ENCODE measurements around the gene KRT14. TPM values are rescaled to one million over a fixed set of nuclear protein-coding genes. Genes with fewer than 3 reads are reported as not detected.
"Not testable (repeated sequence)": the region's sequence is repeated elsewhere in the genome, so short reads cannot be mapped to it uniquely, and the experiment has no call there.

The KRT14 gene
- total RNA-seq, 1 experiment from 2014 or later, result 0.15 TPM

DNA sequence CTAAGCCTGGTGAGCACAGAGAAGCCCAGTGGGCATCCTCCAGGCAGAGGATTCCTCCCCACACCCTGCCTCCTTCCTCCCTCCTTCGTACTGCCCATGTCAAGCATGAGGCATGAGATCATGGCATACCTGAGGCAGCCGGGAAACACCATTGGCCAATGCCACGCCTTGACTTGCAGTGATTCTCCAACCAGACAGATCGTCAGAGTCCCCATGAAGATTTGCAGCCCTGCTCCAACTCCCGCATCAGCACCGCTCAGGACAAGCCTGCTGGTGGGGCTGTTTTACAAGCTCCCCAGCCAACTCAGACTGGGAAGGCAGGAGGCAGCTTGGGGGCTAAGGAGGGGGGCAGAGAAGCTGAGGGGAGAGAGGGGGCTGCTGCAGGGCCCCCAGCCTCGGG is 28.8 kb upstream of the KRT14 start:
- CTCF ChIA-PET, result no interaction called here
- no peak for ATAC-seq
- no peaks in the 10 kb centered on the region for H3K79me2 ChIP-seq (ENCODE audit: low read length)

DNA sequence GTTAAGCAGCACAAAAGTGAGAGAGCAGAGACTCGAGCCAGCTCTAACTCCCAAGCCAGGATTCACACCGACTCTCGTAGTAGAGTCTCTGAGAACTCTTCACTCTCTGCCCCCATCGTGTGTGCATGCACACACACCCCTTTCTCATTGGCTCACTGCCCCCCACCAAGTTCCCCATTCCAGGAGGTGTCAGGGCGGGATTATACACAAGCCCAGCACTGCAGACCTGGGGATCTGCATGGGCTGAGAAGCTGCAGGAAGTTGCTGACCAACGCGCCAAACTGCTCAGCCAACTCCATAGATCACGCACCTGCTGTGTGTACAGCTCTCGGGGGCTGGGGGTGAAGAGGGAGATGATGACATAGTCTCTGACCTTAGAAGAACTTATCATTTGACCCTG is 28.1 kb upstream of the KRT14 start:
- DNase-seq; CTCF ChIA-PET; H4K20me1 ChIP-seq (ENCODE audit: low read length); H3K4me1 ChIP-seq (ENCODE audit: insufficient read depth, low read length); H3K9me2 ChIP-seq (replicated peaks; ENCODE audit: low read length); ATAC-seq; H3K27me3 ChIP-seq (ENCODE audit: low read length); H3K79me2 ChIP-seq (ENCODE audit: low read length); H2AFZ ChIP-seq (ENCODE audit: low read length); POLR2A ChIA-PET (ENCODE audit: unreplicated experiment); H3K27ac ChIP-seq (ENCODE audit: low read length); BruUV-seq (replicated peaks); H3K9ac ChIP-seq (ENCODE audit: low read length); H3F3A ChIP-seq (ENCODE audit: low read length, unreplicated experiment); H3K4me3 ChIP-seq (ENCODE audit: low read length); H3K9me3 ChIP-seq (ENCODE audit: low read length); H3K4me2 ChIP-seq (ENCODE audit: low read length); H3K36me3 ChIP-seq (ENCODE audit: low read depth, low read length); intact Hi-C loops (cut with micrococcal nuclease): not testable (repeated sequence)

More for the DNA sequence above, 28.8 kb upstream of the KRT14 start:
- peak; percentile 55 for DNase-seq
- H3K27ac ChIP-seq (ENCODE audit: low read length), result no peak overlapping the region
- intact Hi-C loops (cut with micrococcal nuclease), result no loop called here
- H3K36me3 ChIP-seq (ENCODE audit: low read depth, low read length), result no peaks in the 10 kb centered on the region
- POLR2A ChIA-PET (ENCODE audit: unreplicated experiment), result no interaction called here
- H3K27me3 ChIP-seq (ENCODE audit: low read length), result no peaks in the 10 kb centered on the region
- TF ChIP-seq EZH2 (IDR thresholded peaks at IDR 0.05; ENCODE audit: low read length, unreplicated experiment) (no peak), EZH2phosphoT487 (IDR thresholded peaks at IDR 0.05; ENCODE audit: borderline replicate concordance, low read length) (no peak)
- TF ChIP-seq, protein P1, sequence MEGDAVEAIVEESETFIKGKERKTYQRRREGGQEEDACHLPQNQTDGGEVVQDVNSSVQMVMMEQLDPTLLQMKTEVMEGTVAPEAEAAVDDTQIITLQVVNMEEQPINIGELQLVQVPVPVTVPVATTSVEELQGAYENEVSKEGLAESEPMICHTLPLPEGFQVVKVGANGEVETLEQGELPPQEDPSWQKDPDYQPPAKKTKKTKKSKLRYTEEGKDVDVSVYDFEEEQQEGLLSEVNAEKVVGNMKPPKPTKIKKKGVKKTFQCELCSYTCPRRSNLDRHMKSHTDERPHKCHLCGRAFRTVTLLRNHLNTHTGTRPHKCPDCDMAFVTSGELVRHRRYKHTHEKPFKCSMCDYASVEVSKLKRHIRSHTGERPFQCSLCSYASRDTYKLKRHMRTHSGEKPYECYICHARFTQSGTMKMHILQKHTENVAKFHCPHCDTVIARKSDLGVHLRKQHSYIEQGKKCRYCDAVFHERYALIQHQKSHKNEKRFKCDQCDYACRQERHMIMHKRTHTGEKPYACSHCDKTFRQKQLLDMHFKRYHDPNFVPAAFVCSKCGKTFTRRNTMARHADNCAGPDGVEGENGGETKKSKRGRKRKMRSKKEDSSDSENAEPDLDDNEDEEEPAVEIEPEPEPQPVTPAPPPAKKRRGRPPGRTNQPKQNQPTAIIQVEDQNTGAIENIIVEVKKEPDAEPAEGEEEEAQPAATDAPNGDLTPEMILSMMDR (conservative IDR thresholded peaks at IDR 0.05; ENCODE audit: low read depth, low read length), result no peak
- H3K4me2 ChIP-seq (ENCODE audit: low read length), result no peak overlapping the region
- H4K20me1 ChIP-seq (ENCODE audit: low read length), result no peaks in the 10 kb centered on the region
- H3K4me1 ChIP-seq (ENCODE audit: insufficient read depth, low read length), result peaks cover 10% of the 10 kb centered on the region
- no peak overlapping the region for H3K9ac ChIP-seq (ENCODE audit: low read length)
- H2AFZ ChIP-seq (ENCODE audit: low read length), result no peak overlapping the region
- no peaks in the 10 kb centered on the region for H3F3A ChIP-seq (ENCODE audit: low read length, unreplicated experiment)
- BruUV-seq (replicated peaks), result no TSS peak
- no peak overlapping the region for H3K4me3 ChIP-seq (ENCODE audit: low read length)
- no peaks in the 10 kb centered on the region for H3K9me3 ChIP-seq (ENCODE audit: low read length)
- H3K9me2 ChIP-seq (replicated peaks; ENCODE audit: low read length), result no peaks in the 10 kb centered on the region

DNA sequence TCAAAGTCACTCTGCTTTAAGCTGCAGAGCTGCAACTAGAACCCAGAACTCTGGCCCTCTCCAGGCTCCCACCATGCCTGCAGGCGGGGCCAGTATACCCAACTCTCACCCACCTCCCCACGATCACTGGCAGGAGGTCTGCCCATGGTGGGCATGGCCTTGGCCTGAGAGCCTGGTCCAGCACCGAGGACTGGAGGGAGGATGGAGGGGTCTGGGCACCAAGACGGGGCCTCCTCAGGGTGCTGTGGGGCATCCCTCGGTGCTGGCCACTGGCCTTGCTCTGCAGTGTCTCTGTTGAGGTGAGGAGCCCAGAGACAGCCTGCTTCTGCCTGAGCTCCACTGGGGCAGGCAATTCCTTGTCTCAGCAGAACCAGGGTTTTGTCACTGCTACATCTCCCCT is 27.4 kb upstream of the KRT14 start:
- CTCF ChIA-PET, result no interaction called here
- no peaks in the 10 kb centered on the region for H3K79me2 ChIP-seq (ENCODE audit: low read length)
- no TSS peak for BruUV-seq (replicated peaks)
- peaks cover 10% of the 10 kb centered on the region for H3K4me1 ChIP-seq (ENCODE audit: insufficient read depth, low read length)
- H3K4me3 ChIP-seq (ENCODE audit: low read length), result no peak overlapping the region
- H3K27me3 ChIP-seq (ENCODE audit: low read length), result no peaks in the 10 kb centered on the region
- H3K9ac ChIP-seq (ENCODE audit: low read length), result no peak overlapping the region
- H3K36me3 ChIP-seq (ENCODE audit: low read depth, low read length), result no peaks in the 10 kb centered on the region
- H3K9me2 ChIP-seq (replicated peaks; ENCODE audit: low read length), result no peaks in the 10 kb centered on the region
- H3K9me3 ChIP-seq (ENCODE audit: low read length), result no peaks in the 10 kb centered on the region
- no peaks in the 10 kb centered on the region for H3F3A ChIP-seq (ENCODE audit: low read length, unreplicated experiment)
- DNase-seq (no peak), ATAC-seq (no peak)
- intact Hi-C loops (cut with micrococcal nuclease), result no loop called here
- H2AFZ ChIP-seq (ENCODE audit: low read length), result no peak overlapping the region
- no peak for TF ChIP-seq EZH2 (IDR thresholded peaks at IDR 0.05; ENCODE audit: low read length, unreplicated experiment)
- TF ChIP-seq, protein P1 (conservative IDR thresholded peaks at IDR 0.05; ENCODE audit: low read depth, low read length), result no peak
- TF ChIP-seq EZH2phosphoT487 (IDR thresholded peaks at IDR 0.05; ENCODE audit: borderline replicate concordance, low read length), result no peak
- POLR2A ChIA-PET (ENCODE audit: unreplicated experiment), result no interaction called here
- H3K27ac ChIP-seq (ENCODE audit: low read length), result no peak overlapping the region
- H3K4me2 ChIP-seq (ENCODE audit: low read length), result no peak overlapping the region
- H4K20me1 ChIP-seq (ENCODE audit: low read length), result no peaks in the 10 kb centered on the region
